HG03280 (cell line): ENCODE results near the gene GPT2.
"Not testable (repeated sequence)": the region's sequence is repeated elsewhere in the genome, so short reads cannot be mapped to it uniquely, and the experiment has no call there.

ENCODE experiments used
- ATAC-seq: cut with Tn5 transposase; IDR thresholded peaks from one replicate; pipeline ENCODE4 v1.9.1; 2021; ENCODE audit warnings: mild to moderate bottlenecking, moderate library complexity; ENCODE audit not compliant: unreplicated experiment

GPT2 gene

GRCh38 chr16:46918905-46919792, 35.0 kb downstream of the GPT2 start:
- ATAC-seq: peak; percentile 90

GRCh38 chr16:46920402-46921068, 36.4 kb downstream of the GPT2 start:
- ATAC-seq: no peak

- no peak for ATAC-seq
Observed at GRCh38 chr16:46922239-46922638, 38.1 kb downstream of the GPT2 start.

GRCh38 chr16:46923513-46924295, 39.5 kb downstream of the GPT2 start:
- no peak for ATAC-seq

- no peak for ATAC-seq
Observed at GRCh38 chr16:46924402-46924801, 40.2 kb downstream of the GPT2 start.

- no peak for ATAC-seq
Observed at GRCh38 chr16:46926470-46927225, 42.5 kb downstream of the GPT2 start.

- no peak for ATAC-seq
Observed at GRCh38 chr16:46927273-46927672, 43.1 kb downstream of the GPT2 start.

GRCh38 chr16:46928811-46929210, 44.6 kb downstream of the GPT2 start:
- ATAC-seq: no peak

GRCh38 chr16:46929378-46930332, 45.5 kb downstream of the GPT2 start:
- peak; percentile 70 for ATAC-seq

- no peak for ATAC-seq
Observed at GRCh38 chr16:46930861-46931260, 46.7 kb downstream of the GPT2 start.

GRCh38 chr16:46932802-46933201, 48.6 kb downstream of the GPT2 start:
- ATAC-seq: no peak

GRCh38 chr16:46937536-46937935, 53.4 kb downstream of the GPT2 start:
- ATAC-seq: no peak

- not testable (repeated sequence) for ATAC-seq
Observed at GRCh38 chr16:46944713-46945112, 60.6 kb downstream of the GPT2 start.

GRCh38 chr16:46947900-46948547, 63.9 kb downstream of the GPT2 start:
- ATAC-seq: peak; percentile 81

GRCh38 chr16:46948548-46949166, 64.5 kb downstream of the GPT2 start:
- no peak for ATAC-seq

GRCh38 chr16:46949241-46949892, 65.2 kb downstream of the GPT2 start:
- ATAC-seq: no peak

- no peak for ATAC-seq
Observed at GRCh38 chr16:46950009-46950408, 65.8 kb downstream of the GPT2 start.

- ATAC-seq: no peak
Observed at GRCh38 chr16:46954562-46954961, 70.4 kb downstream of the GPT2 start.
